Stimulated activated effector memory CD8-positive, alpha-beta T cell treated with anti-CD3 and anti-CD28 coated beads, Interleukin-12 subunit alpha, Interleukin-12 subunit beta, amount 100 ng/mL, for 72 hours (primary cell): ENCODE results near the gene TUFM.
"Not testable (repeated sequence)": the region's sequence is repeated elsewhere in the genome, so short reads cannot be mapped to it uniquely, and the experiment has no call there.

Experiments used
- ATAC-seq: fragments of 150-1000 bp; cut with Tn5 transposase; 2 replicates; pipeline ENCODE4 v1.10.0; 2021
- DNase-seq, 2 donors: peaks; one replicate each; pipeline ENCODE4 v3.0.0; 2021 to 2022; ENCODE audit warnings: low spot score in 2 of 2
- H3K27ac Mint-ChIP-seq: one replicate; pipeline ENCODE4 v1.8.0; 2022; ENCODE audit warnings: mild to moderate bottlenecking, mixed read lengths
- H3K36me3 Mint-ChIP-seq: one replicate; pipeline ENCODE4 v1.8.0; 2022; ENCODE audit warnings: mild to moderate bottlenecking, mixed read lengths
- H3K4me1 Mint-ChIP-seq: one replicate; pipeline ENCODE4 v1.8.0; 2022; ENCODE audit warnings: mixed read lengths
- H3K4me3 Mint-ChIP-seq: one replicate; pipeline ENCODE4 v1.8.0; 2022; ENCODE audit warnings: mild to moderate bottlenecking, mixed read lengths
- H3K9me3 Mint-ChIP-seq: one replicate; pipeline ENCODE4 v1.8.0; 2022; ENCODE audit warnings: mixed read lengths

The TUFM gene

GRCh38 chr16:28878083-28878926, 32.2 kb upstream of the TUFM start, which contains the start of gene ATP2A1:
Gene ATP2A1 (plus strand): TSS chr16:28878488. CDS start chr16:28878672, 184 bp downstream.
- DNase-seq, result no peak
- H3K36me3 Mint-ChIP-seq, result peaks cover 17% of the 10 kb centered on the region
- peak within 1 kb of the TSS; percentile 86 for H3K4me3 Mint-ChIP-seq
- peaks cover 37% of the 10 kb centered on the region for H3K4me1 Mint-ChIP-seq
- ATAC-seq, result no peak
- H3K9me3 Mint-ChIP-seq, result no peaks in the 10 kb centered on the region
- peak within 1 kb of the TSS; percentile 88 for H3K27ac Mint-ChIP-seq

- peak overlapping the region; percentile 32 for H3K27ac Mint-ChIP-seq
- DNase-seq, result no peak
- H3K4me3 Mint-ChIP-seq, result peak overlapping the region; percentile 86
- peaks cover 17% of the 10 kb centered on the region for H3K36me3 Mint-ChIP-seq
- no peaks in the 10 kb centered on the region for H3K9me3 Mint-ChIP-seq
- no peak for ATAC-seq
- H3K4me1 Mint-ChIP-seq, result peaks cover 37% of the 10 kb centered on the region
Observed at GRCh38 chr16:28877655-28878000, 31.5 kb upstream of the TUFM start.

- peaks cover 37% of the 10 kb centered on the region for H3K4me1 Mint-ChIP-seq
- no peaks in the 10 kb centered on the region for H3K9me3 Mint-ChIP-seq
- peaks cover 17% of the 10 kb centered on the region for H3K36me3 Mint-ChIP-seq
- H3K4me3 Mint-ChIP-seq, result no peak overlapping the region
- no peak for DNase-seq
- ATAC-seq, result no peak
- H3K27ac Mint-ChIP-seq, result peak overlapping the region; percentile 32
Observed at GRCh38 chr16:28876973-28877654, 31.0 kb upstream of the TUFM start.

- DNase-seq (no peak), ATAC-seq (no peak)
- Mint-ChIP-seq H3K9me3 (no peaks in the 10 kb centered on the region), H3K36me3 (peaks cover 17% of the 10 kb centered on the region), H3K4me3 (no peak overlapping the region), H3K27ac (no peak overlapping the region), H3K4me1 (peaks cover 34% of the 10 kb centered on the region)
Observed at GRCh38 chr16:28876019-28876659, 30.0 kb upstream of the TUFM start.

- peaks cover 26% of the 10 kb centered on the region for H3K4me1 Mint-ChIP-seq
- no peak for ATAC-seq
- no peak overlapping the region for H3K27ac Mint-ChIP-seq
- DNase-seq, result no peak
- no peak overlapping the region for H3K4me3 Mint-ChIP-seq
- H3K36me3 Mint-ChIP-seq, result peaks cover 25% of the 10 kb centered on the region
- no peaks in the 10 kb centered on the region for H3K9me3 Mint-ChIP-seq
Observed at GRCh38 chr16:28875134-28876018, 29.2 kb upstream of the TUFM start.

- ATAC-seq (no peak), DNase-seq (no peak)
- Mint-ChIP-seq H3K9me3 (no peaks in the 10 kb centered on the region), H3K4me1 (peaks cover 18% of the 10 kb centered on the region), H3K27ac (no peak overlapping the region), H3K36me3 (peaks cover 35% of the 10 kb centered on the region), H3K4me3 (no peak overlapping the region)
Observed at GRCh38 chr16:28874406-28874805, 28.3 kb upstream of the TUFM start.

- H3K9me3 Mint-ChIP-seq, result no peaks in the 10 kb centered on the region
- DNase-seq (peak; percentile 64 to 80), ATAC-seq (peak; percentile 77)
- peaks cover 11% of the 10 kb centered on the region for H3K4me1 Mint-ChIP-seq
- peak overlapping the region; percentile 34 for H3K27ac Mint-ChIP-seq
- no peak overlapping the region for H3K4me3 Mint-ChIP-seq
- H3K36me3 Mint-ChIP-seq, result peaks cover 42% of the 10 kb centered on the region
Observed at GRCh38 chr16:28873543-28874201, 27.5 kb upstream of the TUFM start.

- ATAC-seq, result no peak
- Mint-ChIP-seq H3K4me1 (peaks cover 4% of the 10 kb centered on the region), H3K4me3 (no peak overlapping the region), H3K9me3 (no peaks in the 10 kb centered on the region), H3K36me3 (peaks cover 49% of the 10 kb centered on the region), H3K27ac (peak overlapping the region; percentile 34)
- DNase-seq, result no peak
Observed at GRCh38 chr16:28872952-28873351, 26.8 kb upstream of the TUFM start.

- peaks cover 64% of the 10 kb centered on the region for H3K36me3 Mint-ChIP-seq
- H3K4me1 Mint-ChIP-seq, result peaks cover 26% of the 10 kb centered on the region
- no peak overlapping the region for H3K27ac Mint-ChIP-seq
- DNase-seq (no peak), ATAC-seq (no peak)
- no peak overlapping the region for H3K4me3 Mint-ChIP-seq
- H3K9me3 Mint-ChIP-seq, result no peaks in the 10 kb centered on the region
Observed at GRCh38 chr16:28869201-28869600, 23.1 kb upstream of the TUFM start.

GRCh38 chr16:28867646-28868045, 21.5 kb upstream of the TUFM start:
- H3K27ac Mint-ChIP-seq, ATAC-seq, H3K9me3 Mint-ChIP-seq, H3K4me3 Mint-ChIP-seq, DNase-seq: not testable (repeated sequence)
- Mint-ChIP-seq H3K4me1 (peaks cover 37% of the 10 kb centered on the region), H3K36me3 (peaks cover 71% of the 10 kb centered on the region)

GRCh38 chr16:28867241-28867640, 21.1 kb upstream of the TUFM start:
- Mint-ChIP-seq H3K4me3 (no peak overlapping the region), H3K36me3 (peaks cover 73% of the 10 kb centered on the region), H3K4me1 (peaks cover 37% of the 10 kb centered on the region), H3K27ac (peak overlapping the region; percentile 75), H3K9me3 (no peaks in the 10 kb centered on the region)
- DNase-seq (no peak), ATAC-seq (no peak)

- H3K4me1 Mint-ChIP-seq, result peaks cover 37% of the 10 kb centered on the region
- no peak overlapping the region for H3K4me3 Mint-ChIP-seq
- no peaks in the 10 kb centered on the region for H3K9me3 Mint-ChIP-seq
- peaks cover 73% of the 10 kb centered on the region for H3K36me3 Mint-ChIP-seq
- ATAC-seq (no peak), DNase-seq (no peak)
- H3K27ac Mint-ChIP-seq, result peak overlapping the region; percentile 75
Observed at GRCh38 chr16:28866454-28866804, 20.3 kb upstream of the TUFM start.

- Mint-ChIP-seq H3K9me3 (no peaks in the 10 kb centered on the region), H3K36me3 (peaks cover 71% of the 10 kb centered on the region), H3K27ac (peak overlapping the region; percentile 95), H3K4me1 (peaks cover 37% of the 10 kb centered on the region), H3K4me3 (no peak overlapping the region)
- ATAC-seq (no peak), DNase-seq (no peak)
Observed at GRCh38 chr16:28865722-28866453, 19.7 kb upstream of the TUFM start.
